Immature natural killer cell (primary cell): ENCODE results near the gene B4GALNT1. TPM values are rescaled to one million over a fixed set of nuclear protein-coding genes. Genes with fewer than 3 reads are reported as not detected.
A peak's percentile ranks its signal among the peaks of the same experiment; 100 is the strongest.

Experiments
- DNase-seq, 3 donors: peaks; one replicate each; pipeline ENCODE4 v3.0.0; 2022; ENCODE audit warnings: mixed read lengths in 1 of 3
- H3K27ac Mint-ChIP-seq, 6 donors: one replicate each; pipeline ENCODE4 v1.8.0; 2020; ENCODE audit warnings: mixed read lengths in 6 of 6, mild to moderate bottlenecking in 5 of 6, inconsistent platforms in 4 of 6, moderate library complexity in 3 of 6
- H3K27me3 Mint-ChIP-seq, 3 donors: one replicate each; pipeline ENCODE4 v1.8.0; 2020 to 2021; ENCODE audit warnings: low read depth in 3 of 3, mild to moderate bottlenecking in 3 of 3, mixed read lengths in 3 of 3, moderate library complexity in 3 of 3, inconsistent platforms in 1 of 3
- H3K36me3 Mint-ChIP-seq, 3 donors: one replicate each; pipeline ENCODE4 v1.8.0; 2020; ENCODE audit warnings: mixed read lengths in 3 of 3, inconsistent platforms in 2 of 3, mild to moderate bottlenecking in 2 of 3
- H3K4me1 Mint-ChIP-seq, 2 donors: one replicate each; pipeline ENCODE4 v1.8.0; 2020; ENCODE audit warnings: inconsistent platforms in 2 of 2, mild to moderate bottlenecking in 2 of 2, mixed read lengths in 2 of 2, moderate library complexity in 1 of 2
- H3K4me3 Mint-ChIP-seq, 5 donors: one replicate each; pipeline ENCODE4 v1.8.0; 2020; ENCODE audit warnings: mild to moderate bottlenecking in 5 of 5, mixed read lengths in 5 of 5, inconsistent platforms in 3 of 5, moderate library complexity in 3 of 5
- H3K9me3 Mint-ChIP-seq, 6 donors: one replicate each; pipeline ENCODE4 v1.8.0; 2020; ENCODE audit warnings: mild to moderate bottlenecking in 6 of 6, mixed read lengths in 6 of 6, inconsistent platforms in 4 of 6, moderate library complexity in 3 of 6
- polyA plus RNA-seq, 3 donors: library from polyadenylated mRNA; unstranded; fragments of 300-500 nt; fragmentation: Illumina TruSeq; gene quantifications; one replicate each; pipeline ENCODE4 v1.2.3, GENCODE V29; 2021

The B4GALNT1 gene
- polyA plus RNA-seq, 3 donors from 2014 or later, result not detected

DNA sequence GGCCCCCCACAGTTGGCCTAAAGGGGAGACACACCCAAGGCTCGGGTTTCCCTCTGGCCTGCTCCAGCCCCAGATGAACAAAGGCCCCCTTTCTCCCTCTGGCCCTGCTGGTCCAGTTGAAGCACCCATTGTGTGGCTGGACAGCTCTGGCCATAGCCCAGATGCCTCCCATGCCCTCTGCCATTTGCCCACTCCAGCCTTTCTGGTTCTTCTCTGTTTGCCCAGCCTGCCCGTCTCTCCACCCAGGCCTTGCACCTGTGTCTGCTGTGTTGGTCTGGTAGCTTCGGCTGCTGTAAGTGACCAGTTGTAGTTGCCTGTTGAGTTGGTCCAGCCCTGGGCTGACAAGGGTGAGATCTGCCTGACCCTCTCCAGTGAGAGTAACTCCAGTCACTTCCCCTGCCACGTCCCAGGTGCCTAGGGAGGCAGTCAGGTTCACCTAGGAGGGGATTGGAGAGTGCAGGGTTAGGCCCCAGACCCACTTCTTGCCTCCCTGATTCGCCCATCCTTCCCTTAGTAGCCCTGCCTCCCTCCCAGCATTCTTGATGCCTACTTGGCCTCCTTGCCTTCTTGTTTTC, 3.0 kb downstream of the B4GALNT1 start:
- H3K36me3 Mint-ChIP-seq, result no peaks in the 10 kb centered on the region
- peaks cover 6 to 9% of the 10 kb centered on the region in 2 donors for H3K4me1 Mint-ChIP-seq
- H3K27me3 Mint-ChIP-seq, result peaks cover 21 to 42% (median 22%) of the 10 kb centered on the region in 3 donors
- no peak overlapping the region for H3K4me3 Mint-ChIP-seq
- DNase-seq, result no peak
- H3K27ac Mint-ChIP-seq, result no peak overlapping the region
- no peaks in the 10 kb centered on the region for H3K9me3 Mint-ChIP-seq

DNA sequence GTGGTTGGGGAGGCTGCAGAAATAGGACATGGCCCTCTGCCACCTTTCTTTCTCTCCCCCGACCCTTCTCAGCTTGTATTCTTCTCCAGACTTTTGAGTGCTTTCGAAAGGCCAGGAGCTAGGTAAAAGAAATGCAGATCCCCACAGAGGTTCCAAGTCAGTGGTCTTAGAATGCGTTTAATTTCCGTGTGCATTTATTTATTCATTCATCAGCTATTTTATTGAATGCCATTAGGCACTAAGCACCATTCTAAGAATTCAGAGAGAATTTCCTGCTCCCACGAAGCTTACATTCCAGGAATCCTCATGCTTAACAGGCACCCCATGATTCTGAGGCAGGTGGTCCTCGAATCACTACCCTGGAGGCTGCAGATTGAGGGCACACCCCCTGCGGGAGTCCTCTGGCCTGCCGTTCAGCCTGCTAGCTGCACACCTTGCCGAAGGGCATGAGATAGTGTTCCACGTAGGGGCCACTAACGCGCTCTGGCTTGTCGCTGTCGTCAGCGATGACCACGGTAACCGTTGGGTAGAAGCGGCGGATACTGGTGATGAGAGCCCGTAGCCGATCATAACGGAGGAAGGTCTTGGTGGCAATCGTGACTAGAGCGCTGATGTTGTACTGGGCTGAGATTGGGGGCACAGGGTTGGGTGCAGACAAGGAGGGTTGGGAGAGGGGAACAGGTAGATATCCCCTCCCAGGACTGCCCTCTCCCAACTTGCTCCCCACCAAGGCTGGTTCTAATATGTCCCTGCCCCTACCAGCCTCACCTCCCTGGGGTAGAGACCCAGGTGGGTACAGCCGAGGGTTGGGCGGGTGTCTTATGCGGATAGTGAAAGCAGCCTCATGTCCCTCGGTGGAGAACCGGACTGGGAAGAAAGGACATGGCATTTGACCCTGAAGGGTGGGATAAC, 4.5 kb downstream of the B4GALNT1 start:
- H3K9me3 Mint-ChIP-seq, result no peaks in the 10 kb centered on the region
- DNase-seq, result no peak
- H3K4me3 Mint-ChIP-seq, result peak overlapping the region in 1 of 5 donors; percentile 21
- peaks cover 25 to 53% (median 28%) of the 10 kb centered on the region in 3 donors for H3K27me3 Mint-ChIP-seq
- peaks cover 6 to 9% of the 10 kb centered on the region in 2 donors for H3K4me1 Mint-ChIP-seq
- H3K36me3 Mint-ChIP-seq, result peaks cover 0 to 4% (median 0%) of the 10 kb centered on the region in 3 donors
- H3K27ac Mint-ChIP-seq, result no peak overlapping the region

DNA sequence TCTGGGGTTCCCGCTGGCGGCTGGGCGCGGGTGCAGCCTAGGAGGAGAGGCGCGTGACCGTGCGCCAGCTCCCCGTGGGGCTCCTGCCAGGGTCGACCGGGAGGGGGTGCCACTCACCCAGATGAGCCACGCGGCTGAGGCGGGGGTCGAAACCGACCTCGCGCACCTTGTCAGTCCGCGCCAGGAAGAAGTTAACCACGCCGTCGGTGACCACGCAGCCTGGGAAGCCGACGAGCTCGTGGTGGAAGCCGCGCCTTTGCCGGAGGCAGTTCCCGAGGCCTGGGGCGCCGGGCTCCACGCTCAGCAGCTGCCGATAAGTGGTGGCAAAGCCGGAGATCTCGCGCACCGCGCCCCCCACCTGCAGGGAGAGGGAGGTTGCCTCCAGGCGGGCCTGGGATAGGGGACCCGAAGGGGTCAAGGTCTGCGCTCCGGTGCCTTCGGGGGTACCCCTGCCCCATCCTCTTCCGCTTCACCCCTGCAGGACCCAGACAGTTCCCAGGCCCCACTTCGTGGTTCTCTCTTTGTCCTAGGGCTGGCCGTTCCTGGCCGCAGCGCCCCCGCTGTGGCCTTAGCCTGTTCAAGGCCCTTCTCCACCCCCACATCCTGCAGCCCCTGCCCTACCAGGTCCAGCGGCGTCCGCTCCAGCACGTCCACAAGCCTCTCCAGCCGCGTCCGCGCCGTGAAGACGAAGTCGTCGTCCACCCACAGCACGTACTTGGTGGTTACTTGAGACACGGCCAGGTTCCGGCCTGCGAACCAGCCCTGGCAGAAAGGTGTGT, 5.3 kb downstream of the B4GALNT1 start:
- Mint-ChIP-seq H3K9me3 (no peaks in the 10 kb centered on the region), H3K36me3 (peaks cover 0 to 4% (median 0%) of the 10 kb centered on the region in 3 donors), H3K27me3 (peaks cover 26 to 52% (median 32%) of the 10 kb centered on the region in 3 donors), H3K4me3 (peak overlapping the region in 2 of 5 donors; percentile 5 to 21), H3K27ac (no peak overlapping the region), H3K4me1 (peaks cover 4 to 6% of the 10 kb centered on the region in 2 donors)
- no peak for DNase-seq

GRCh38 chr12:57626921-57627445, 6.0 kb downstream of the B4GALNT1 start:
- H3K27ac Mint-ChIP-seq, result no peak overlapping the region

DNA sequence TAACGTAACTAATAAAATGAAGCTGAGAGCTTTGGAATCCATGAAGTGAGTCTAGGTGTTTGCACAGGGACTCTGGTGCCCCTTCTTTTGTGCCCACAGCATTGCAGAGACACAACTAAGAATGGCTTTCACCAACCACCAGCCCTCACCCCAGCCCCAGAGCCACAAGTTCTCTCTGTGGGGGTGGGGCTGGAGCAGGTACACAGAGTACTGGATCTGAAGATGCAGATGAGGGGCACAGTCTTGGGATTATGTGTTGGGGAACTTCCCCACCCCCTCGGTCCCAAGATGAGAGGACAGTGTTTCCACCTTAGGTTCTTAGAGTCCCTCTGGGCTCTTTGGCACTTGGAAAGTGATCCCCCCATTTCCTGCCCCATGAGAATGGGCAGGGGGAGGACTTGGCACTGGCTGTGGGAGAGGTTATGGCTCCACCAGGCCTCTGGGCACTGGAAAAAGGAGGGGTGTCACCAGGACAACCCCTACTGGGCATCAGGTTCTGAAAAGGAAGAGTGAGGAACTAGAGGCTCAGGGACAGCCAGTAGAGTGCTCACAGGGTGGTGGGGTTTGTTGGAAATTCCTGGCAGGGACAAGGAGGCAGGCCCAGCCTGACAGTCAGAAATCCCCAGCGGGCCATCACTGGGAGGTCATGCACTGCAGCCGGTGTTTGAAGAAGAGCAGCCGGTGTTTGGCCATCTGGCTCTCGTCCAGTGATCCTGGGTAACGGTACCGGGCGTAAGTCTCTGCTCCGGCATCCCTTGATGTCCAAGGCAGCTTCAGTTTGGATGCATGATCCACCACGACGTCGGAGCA, 6.7 kb downstream of the B4GALNT1 start:
- peaks cover 12 to 18% of the 10 kb centered on the region in 2 donors for H3K4me1 Mint-ChIP-seq
- no peak overlapping the region for H3K27ac Mint-ChIP-seq
- peak overlapping the region in 2 of 5 donors; percentile 10 to 46 for H3K4me3 Mint-ChIP-seq
- peaks cover 0 to 4% (median 0%) of the 10 kb centered on the region in 3 donors for H3K36me3 Mint-ChIP-seq
- no peaks in the 10 kb centered on the region for H3K9me3 Mint-ChIP-seq
- H3K27me3 Mint-ChIP-seq, result peaks cover 33 to 61% (median 35%) of the 10 kb centered on the region in 3 donors
- DNase-seq, result no peak

More at GRCh38 chr12:57626921-57627445, 6.0 kb downstream of the B4GALNT1 start:
- peaks cover 31 to 59% (median 32%) of the 10 kb centered on the region in 3 donors for H3K27me3 Mint-ChIP-seq
- peak overlapping the region in 2 of 5 donors; percentile 10 to 35 for H3K4me3 Mint-ChIP-seq
- DNase-seq, result no peak
- peaks cover 0 to 4% (median 0%) of the 10 kb centered on the region in 3 donors for H3K36me3 Mint-ChIP-seq
- no peaks in the 10 kb centered on the region for H3K9me3 Mint-ChIP-seq
- peaks cover 5 to 11% of the 10 kb centered on the region in 2 donors for H3K4me1 Mint-ChIP-seq

GRCh38 chr12:57625261-57626032, 7.6 kb downstream of the B4GALNT1 start:
- Mint-ChIP-seq H3K27ac (no peak overlapping the region), H3K4me3 (no peak overlapping the region), H3K36me3 (peaks cover 0 to 4% (median 0%) of the 10 kb centered on the region in 3 donors), H3K4me1 (peaks cover 21 to 27% of the 10 kb centered on the region in 2 donors), H3K9me3 (no peaks in the 10 kb centered on the region), H3K27me3 (peaks cover 36 to 64% (median 40%) of the 10 kb centered on the region in 3 donors)
- DNase-seq, result no peak

DNA sequence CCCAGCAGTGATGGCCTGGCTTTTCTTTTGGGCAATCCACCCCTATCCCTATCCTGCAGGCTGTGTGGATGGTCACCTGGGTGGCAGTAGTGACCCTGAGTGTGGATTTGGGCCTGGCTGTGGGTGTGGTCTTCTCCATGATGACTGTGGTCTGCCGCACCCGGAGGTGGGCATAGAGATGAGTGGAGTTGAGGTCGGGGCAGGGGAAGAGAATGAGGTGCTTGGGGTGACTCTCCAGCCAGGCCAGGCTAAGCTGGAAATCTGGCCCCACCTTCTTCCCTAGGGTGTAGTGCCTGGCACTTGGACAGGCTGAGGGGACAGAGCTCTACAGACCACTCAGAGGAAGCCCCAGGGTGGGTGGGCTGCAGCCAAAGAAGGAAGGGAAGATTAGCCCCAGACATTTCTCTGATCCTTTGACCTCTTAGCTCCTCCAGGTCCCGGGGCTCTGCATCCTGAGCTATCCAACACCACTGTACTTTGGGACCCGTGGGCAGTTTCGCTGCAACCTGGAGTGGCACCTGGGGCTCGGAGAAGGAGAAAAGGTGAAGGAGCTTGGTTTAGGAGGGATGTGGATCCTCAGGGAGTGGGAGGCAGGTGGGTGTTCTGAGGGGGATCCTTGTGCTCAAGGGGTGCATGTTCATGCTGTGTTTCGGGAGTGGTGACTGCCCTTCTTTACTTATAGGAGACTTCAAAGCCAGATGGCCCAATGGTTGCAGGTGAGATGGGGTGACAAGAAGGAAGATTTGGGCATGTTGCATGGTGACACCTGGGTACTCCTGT, 8.4 kb downstream of the B4GALNT1 start:
- no peak for DNase-seq
- Mint-ChIP-seq H3K9me3 (no peaks in the 10 kb centered on the region), H3K4me3 (peak overlapping the region in 1 of 5 donors; percentile 42), H3K36me3 (peaks cover 0 to 4% (median 0%) of the 10 kb centered on the region in 3 donors), H3K4me1 (peaks cover 26 to 32% of the 10 kb centered on the region in 2 donors), H3K27me3 (peaks cover 38 to 64% (median 39%) of the 10 kb centered on the region in 3 donors), H3K27ac (no peak overlapping the region)

GRCh38 chr12:57623811-57624390, 9.1 kb downstream of the B4GALNT1 start:
- Mint-ChIP-seq H3K27ac (no peak overlapping the region), H3K9me3 (no peaks in the 10 kb centered on the region), H3K27me3 (peaks cover 39 to 68% (median 41%) of the 10 kb centered on the region in 3 donors), H3K4me1 (peaks cover 32 to 38% of the 10 kb centered on the region in 2 donors), H3K36me3 (peaks cover 0 to 4% (median 0%) of the 10 kb centered on the region in 3 donors), H3K4me3 (peak overlapping the region in 1 of 5 donors; percentile 42)
- DNase-seq, result no peak

GRCh38 chr12:57623385-57623784, 9.6 kb downstream of the B4GALNT1 start:
- Mint-ChIP-seq H3K27me3 (peaks cover 40 to 65% (median 41%) of the 10 kb centered on the region in 3 donors), H3K4me1 (peaks cover 32 to 38% of the 10 kb centered on the region in 2 donors), H3K27ac (no peak overlapping the region), H3K9me3 (no peaks in the 10 kb centered on the region), H3K36me3 (peaks cover 0 to 4% (median 0%) of the 10 kb centered on the region in 3 donors), H3K4me3 (no peak overlapping the region)
- no peak for DNase-seq

DNA sequence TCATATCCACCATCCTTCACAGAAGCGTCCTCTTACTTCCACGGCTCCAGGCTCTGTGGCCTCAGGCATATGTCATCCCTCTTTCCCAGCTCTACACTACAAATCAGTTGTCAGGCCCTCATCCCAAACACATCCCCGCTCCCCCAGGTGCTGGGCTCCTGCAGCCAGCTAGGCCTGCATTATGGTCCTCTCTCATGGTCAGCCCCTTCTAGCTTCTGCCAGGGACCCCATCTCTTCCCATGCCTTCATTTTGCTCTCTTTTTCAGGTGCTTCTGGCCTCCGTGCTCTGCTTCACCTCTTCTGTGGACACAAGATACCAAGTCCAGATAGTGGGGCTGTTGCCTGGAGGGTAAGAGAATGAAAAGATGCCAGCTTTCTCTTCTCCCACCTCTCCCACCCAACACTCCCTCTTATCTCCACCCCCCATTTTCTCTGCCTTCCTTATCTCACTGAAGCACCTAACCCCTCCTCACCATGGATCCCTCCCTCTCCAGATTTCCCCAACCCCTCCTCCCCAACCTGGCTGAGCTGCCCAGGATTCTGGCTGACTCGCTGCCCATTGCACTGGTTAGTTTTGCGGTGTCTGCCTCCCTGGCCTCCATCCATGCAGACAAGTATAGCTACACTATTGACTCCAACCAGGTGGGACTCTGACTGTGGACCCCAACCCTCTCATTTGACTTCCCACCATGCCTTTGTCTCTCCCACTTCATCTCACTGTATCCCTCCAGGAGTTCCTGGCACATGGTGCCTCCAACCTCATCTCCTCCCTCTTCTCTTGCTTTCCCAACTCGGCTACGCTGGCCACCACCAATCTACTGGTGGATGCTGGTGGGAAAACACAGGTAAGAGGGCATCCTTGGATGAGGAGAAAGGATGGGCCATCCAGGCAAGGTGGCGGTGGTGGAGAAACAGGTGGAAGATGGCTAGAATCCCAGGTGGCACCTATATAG, 10.4 kb downstream of the B4GALNT1 start:
- peak overlapping the region in 2 of 6 donors; percentile 8 to 62 for H3K27ac Mint-ChIP-seq
- peak overlapping the region; percentile 66 to 88 (median 83) for H3K4me3 Mint-ChIP-seq
- peaks cover 30 to 33% of the 10 kb centered on the region in 2 donors for H3K4me1 Mint-ChIP-seq
- no peaks in the 10 kb centered on the region for H3K9me3 Mint-ChIP-seq
- DNase-seq, result no peak
- H3K27me3 Mint-ChIP-seq, result peaks cover 43 to 59% (median 46%) of the 10 kb centered on the region in 3 donors
- H3K36me3 Mint-ChIP-seq, result peaks cover 0 to 4% (median 0%) of the 10 kb centered on the region in 3 donors
